K562 (cell line): ENCODE measurements around the gene MCU. TPM values are rescaled to one million over a fixed set of nuclear protein-coding genes. Genes with fewer than 3 reads are reported as not detected.

Experiments used
- CXXC5 ChIP-seq: fragments of 250-450 bp; sonication (Bioruptor Pico); IDR thresholded peaks from 2 replicates; pipeline ENCODE4 v1.8.0; 2022; ENCODE audit warnings: inconsistent platforms, mild to moderate bottlenecking, moderate library complexity
- GABPB2 ChIP-seq: fragments of 250-450 bp; sonication (Bioruptor Pico); conservative IDR thresholded peaks from 2 replicates; pipeline ENCODE4 v1.5.1; 2021; ENCODE audit warnings: mild to moderate bottlenecking
- KDM2B ChIP-seq: fragments of 250-450 bp; sonication (Bioruptor Pico); IDR thresholded peaks from 2 replicates; pipeline ENCODE4 v1.8.0; 2021; ENCODE audit warnings: mild to moderate bottlenecking, moderate library complexity
- MAFG ChIP-seq: fragments of 450-650 bp; conservative IDR thresholded peaks from 2 replicates; pipeline ENCODE4 v1.6.1; 2016; ENCODE audit warnings: missing genetic modification characterization, missing compliant biosample characterization
- PURB ChIP-seq: sonication (generic); formaldehyde crosslinking; IDR thresholded peaks from 2 replicates; pipeline ENCODE4 v1.9.0; 2021; ENCODE audit warnings: low read depth, mild to moderate bottlenecking, missing genetic modification reagents
- RB1 ChIP-seq: fragments of 450-650 bp; IDR thresholded peaks from 2 replicates; pipeline ENCODE4 v1.6.1; 2017; ENCODE audit warnings: low read depth, mild to moderate bottlenecking
- RBM39 ChIP-seq: fragments of 200-400 bp; formaldehyde crosslinking; optimal IDR thresholded peaks from 2 replicates; pipeline ENCODE3; 2018; ENCODE audit warnings: low read depth, low read length
- RCOR1 ChIP-seq, 2 experiments: IDR thresholded peaks; 2 replicates each; pipeline ENCODE4 v1.6.1; 2012; ENCODE audit warnings: low read depth in 2 of 2, low read length in 2 of 2, borderline replicate concordance in 1 of 2, improper control_type of control experiment in 1 of 2
- RERE ChIP-seq: sonication (generic); formaldehyde crosslinking; IDR thresholded peaks from 2 replicates; pipeline ENCODE4 v1.8.0; 2023; ENCODE audit warnings: missing genetic modification reagents, mild to moderate bottlenecking, borderline replicate concordance
- RNF219 ChIP-seq: fragments of 250-450 bp; sonication (Bioruptor Pico); IDR thresholded peaks from 2 replicates; pipeline ENCODE4 v1.5.0; 2022; ENCODE audit warnings: mild to moderate bottlenecking
- SAFB2 ChIP-seq: fragments of 200-400 bp; formaldehyde crosslinking; IDR thresholded peaks from 2 replicates; pipeline ENCODE4 v1.6.1; 2018; ENCODE audit warnings: borderline replicate concordance, low read length, low read depth, moderate library complexity; ENCODE audit not compliant: severe bottlenecking
- SRSF9 ChIP-seq: fragments of 200-400 bp; formaldehyde crosslinking; IDR thresholded peaks from 2 replicates; pipeline ENCODE4 v1.6.1; 2017; ENCODE audit warnings: low read depth, low read length, borderline replicate concordance
- U2AF1 ChIP-seq: fragments of 200-400 bp; formaldehyde crosslinking; optimal IDR thresholded peaks from 2 replicates; pipeline ENCODE3; 2017; ENCODE audit warnings: mild to moderate bottlenecking, low read depth, low read length, moderate library complexity
- YY1 ChIP-seq, 3 experiments: IDR thresholded peaks; 2 replicates each; pipeline ENCODE4 v1.6.1; 2011; ENCODE audit warnings: low read length in 2 of 3, mild to moderate bottlenecking in 2 of 3, moderate library complexity in 2 of 3, borderline replicate concordance in 1 of 3, control low read depth in 1 of 3, low read depth in 1 of 3; ENCODE audit not compliant: insufficient read depth in 3 of 3, insufficient replicate concordance in 2 of 3, control insufficient read depth in 1 of 3, insufficient read length in 1 of 3; ENCODE audit errors: extremely low read depth in 1 of 3
- ZNF197 ChIP-seq: fragments of 200-800 bp; sonication (Bioruptor generic); IDR thresholded peaks from 2 replicates; pipeline ENCODE4 v1.6.1; 2016; ENCODE audit warnings: low read depth, missing genetic modification characterization, missing compliant biosample characterization
- ZNF316 ChIP-seq: fragments of 450-650 bp; IDR thresholded peaks from 2 replicates; pipeline ENCODE4 v1.6.1; 2016
- ZNF589 ChIP-seq: fragments of 200-800 bp; sonication (Bioruptor generic); IDR thresholded peaks from 2 replicates; pipeline ENCODE4 v1.6.1; 2016; ENCODE audit warnings: low read depth, missing genetic modification characterization, missing compliant biosample characterization
- polyA plus RNA-seq, 8 experiments: library from polyadenylated mRNA; depleted of rRNA in 4 of 8; stranded (reverse) in 5 of 8; unstranded in 3 of 8; fragments of >200 nt; fragmentation: Nextera tagmentation in 2 of 8; fragmentation: Illumina TruSeq in 1 of 8; extraction: Ambion mirVana in 2 of 8; extraction: Trizol in 1 of 8; gene quantifications; 2 replicates each; pipeline versions ENCODE4 v1.2.1 to v1.2.3, GENCODE V29; 2011 to 2014; ENCODE audit warnings: inconsistent platforms in 1 of 8, missing spikeins in 1 of 8
- total RNA-seq, 7 experiments: library from RNA; depleted of rRNA in 6 of 7; stranded (reverse); fragments of >200 nt in 6 of 7; fragmentation: Illumina TruSeq in 2 of 7; extraction: Trizol in 2 of 7; gene quantifications; 2 replicates each; pipeline versions ENCODE4 v1.2.1 to v1.2.3, GENCODE V29; 2011 to 2021; ENCODE audit warnings: low replicate concordance in 1 of 7

The MCU gene
- total and polyA plus RNA-seq, 9 of the 15 experiments (the other 6 are each of a cell fraction or from before 2014, with no cell fraction given), result 8.2 to 88.8 (median 21.3) TPM

DNA sequence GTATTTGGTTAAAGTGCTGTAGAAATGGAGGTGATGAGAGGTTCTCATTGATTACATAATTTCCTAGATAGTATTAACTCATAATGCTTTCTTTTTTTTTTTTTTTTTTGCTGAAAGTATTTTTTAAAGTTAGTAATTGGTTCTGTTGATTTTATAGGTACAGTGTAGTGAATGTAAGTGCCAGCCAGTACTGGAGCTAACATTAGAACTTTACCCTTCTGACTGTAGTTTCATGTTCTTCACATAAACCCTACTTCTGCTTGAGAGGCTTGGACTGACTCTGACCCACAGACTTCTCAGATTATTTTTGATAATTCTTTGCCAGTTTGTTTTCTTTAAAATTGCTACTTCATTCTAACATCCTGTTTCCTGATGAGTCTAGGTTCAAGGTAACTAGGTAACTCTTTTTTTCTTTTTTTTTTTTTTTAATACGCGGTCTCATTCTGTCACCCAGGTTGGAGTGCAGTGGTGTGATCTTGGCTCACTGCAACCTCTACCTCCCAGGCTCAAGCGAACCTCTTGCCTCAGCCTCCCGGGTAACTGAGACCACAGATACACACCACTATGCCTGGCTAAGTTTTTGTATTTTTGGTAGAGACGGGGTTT is 109.4 kb downstream of the MCU start (continued):
- TF ChIP-seq ZNF197 (CRISPR knock-in tag) (no peak), RERE (CRISPR knock-in tag) (no peak), ZNF589 (no peak), ZNF316 (0 out of 2 replicates have a peak, but pooled peaks have one; percentile 7), CXXC5 (CRISPR knock-in tag) (0 out of 2 replicates have a peak, but pooled peaks have one; percentile 15), PURB (CRISPR knock-in tag) (0 out of 2 replicates have a peak, but pooled peaks have one; percentile 26), RCOR1 (IDR thresholded peaks at IDR 0.05; ENCODE audit: borderline replicate concordance in 1 of 2, low read depth in 2 of 2, low read length in 2 of 2) (no peak), RBM39 (no peak), RB1 (no peak), SRSF9 (no peak), GABPB2 (no peak), YY1 (IDR thresholded peaks at IDR 0.05; ENCODE audit: borderline replicate concordance in 1 of 3, control insufficient read depth in 1 of 3, extremely low read depth in 1 of 3, insufficient read depth in 3 of 3, insufficient read length in 1 of 3, insufficient replicate concordance in 2 of 3, low read depth in 1 of 3, low read length in 2 of 3) (no peak), U2AF1 (no peak), KDM2B (no peak), SAFB2 (no peak), MAFG (tag) (no peak), RNF219 (CRISPR knock-in tag) (no peak)
